Esophagus squamous epithelium (tissue), 5 donors: Measurements from ENCODE around the gene KCNMB2. TPM values are rescaled to one million over a fixed set of nuclear protein-coding genes. Genes with fewer than 3 reads are reported as not detected.

Experiments
- DNase-seq: peaks from one replicate; lab custom pipeline; 2025; lab: John Stamatoyannopoulos, UW
- H3K27ac ChIP-seq, 4 donors: fragments of 200-600 bp; sonication (generic); one replicate each; pipeline ENCODE4 v1.5.1; 2016 to 2019; ENCODE audit warnings: mild to moderate bottlenecking in 1 of 4
- H3K27me3 ChIP-seq, 4 donors: fragments of 200-600 bp; sonication (generic); 1 replicate in 3 of 4; 2 replicates in 1 of 4; pipeline versions ENCODE4 v1.5.1 to v1.6.0; 2017 to 2021; ENCODE audit warnings: antibody characterized with exemption in 1 of 4
- H3K36me3 ChIP-seq, 3 donors: fragments of 200-600 bp; sonication (generic); one replicate each; pipeline ENCODE4 v1.5.1; 2016 to 2019
- H3K4me1 ChIP-seq, 3 donors: fragments of 200-600 bp; sonication (generic); one replicate each; pipeline ENCODE4 v1.5.1; 2017 to 2019
- H3K4me3 ChIP-seq, 4 donors: fragments of 200-600 bp; sonication (generic); 1 replicate in 3 of 4; 2 replicates in 1 of 4; pipeline ENCODE4 v1.5.1; 2016 to 2019; ENCODE audit warnings: mild to moderate bottlenecking in 2 of 4, moderate library complexity in 1 of 4
- H3K9me3 ChIP-seq, 3 donors: fragments of 200-600 bp; sonication (generic); one replicate each; pipeline ENCODE4 v1.5.1; 2016 to 2019
- CTCF ChIP-seq, 6 experiments: fragments of 450-650 bp in 4 of 6; fragments of 200-600 bp in 2 of 6; sonication (generic) in 2 of 6; IDR thresholded peaks; one replicate each; pipeline ENCODE4 v1.5.1; 2016 to 2019; ENCODE audit warnings: antibody characterized with exemption in 6 of 6, mild to moderate bottlenecking in 4 of 6, moderate library complexity in 4 of 6
- POLR2A ChIP-seq, 4 donors: fragments of 450-650 bp; IDR thresholded peaks; one replicate each; pipeline ENCODE4 v1.6.1; 2017; ENCODE audit warnings: antibody characterized with exemption in 4 of 4, mild to moderate bottlenecking in 4 of 4, moderate library complexity in 3 of 4
- WGBS, 2 donors: methylation state at CpG; one replicate each; pipeline ENCODE4 v1.1.5; 2018; 5-methylcytosine and 5-hydroxymethylcytosine counted together
- intact Hi-C: fragments of 100-400 bp; cut with DNase I; formaldehyde crosslinking; loops from one replicate; pipeline ENCODE4 v1.15.0; 2022
- total RNA-seq, 4 donors: library from RNA; depleted of rRNA; stranded (reverse); fragments of >200 nt; gene quantifications; one replicate each; pipeline ENCODE4 v1.1.0, GENCODE V29; 2016
- donor health status: DM: yes; HTN: yes; CAD: no.

KCNMB2 gene
- total RNA-seq, 4 donors from 2014 or later = 0.19 TPM; not detected in 3

- Histone ChIP-seq H3K27me3 (no peaks in the 10 kb centered on the region), H3K4me3 (no peak overlapping the region), H3K4me1 (peaks cover 0 to 14% (median 0%) of the 10 kb centered on the region in 3 donors), H3K27ac (no peak overlapping the region), H3K9me3 (no peaks in the 10 kb centered on the region), H3K36me3 (no peaks in the 10 kb centered on the region)
- no peak for DNase-seq
- 21 to 58% methylated on average over 3 of the region's 3 CpGs for WGBS, 2 donors
- intact Hi-C loops = no loop called here
- TF ChIP-seq CTCF (IDR thresholded peaks at IDR 0.05) (no peak), POLR2A (IDR thresholded peaks at IDR 0.05) (no peak)
Observed at GRCh38 chr3:178623666-178624255, 87.5 kb downstream of the KCNMB2 start.

GRCh38 chr3:178624276-178624675 lies 88.0 kb downstream of the KCNMB2 start:
- H3K27me3 ChIP-seq = no peaks in the 10 kb centered on the region
- peaks cover 0 to 12% (median 0%) of the 10 kb centered on the region in 3 donors for H3K4me1 ChIP-seq
- no peak for DNase-seq
- no peak for TF ChIP-seq CTCF (IDR thresholded peaks at IDR 0.05)
- no peak for TF ChIP-seq POLR2A (IDR thresholded peaks at IDR 0.05)
- H3K9me3 ChIP-seq = no peaks in the 10 kb centered on the region
- no peak overlapping the region for H3K27ac ChIP-seq
- intact Hi-C loops = no loop called here
- no peaks in the 10 kb centered on the region for H3K36me3 ChIP-seq
- no peak overlapping the region for H3K4me3 ChIP-seq

GRCh38 chr3:178625053-178625600 lies 88.9 kb downstream of the KCNMB2 start:
- Histone ChIP-seq H3K27me3 (no peaks in the 10 kb centered on the region), H3K4me1 (peaks cover 0 to 12% (median 0%) of the 10 kb centered on the region in 3 donors), H3K36me3 (no peaks in the 10 kb centered on the region), H3K27ac (no peak overlapping the region), H3K9me3 (no peaks in the 10 kb centered on the region), H3K4me3 (no peak overlapping the region)
- 90% methylated on average over 2 of the region's 7 CpGs; no CpG with 5 or more reads in 1 of the 2 donors for WGBS, 2 donors
- no peak for DNase-seq
- intact Hi-C loops = no loop called here
- no peak for TF ChIP-seq POLR2A (IDR thresholded peaks at IDR 0.05)
- no peak for TF ChIP-seq CTCF (IDR thresholded peaks at IDR 0.05)

- intact Hi-C loops = no loop called here
- peaks cover 0 to 10% (median 0%) of the 10 kb centered on the region in 3 donors for H3K4me1 ChIP-seq
- no peak overlapping the region for H3K4me3 ChIP-seq
- H3K36me3 ChIP-seq = no peaks in the 10 kb centered on the region
- no peak overlapping the region for H3K27ac ChIP-seq
- no peaks in the 10 kb centered on the region for H3K27me3 ChIP-seq
- DNase-seq = no peak
- no peaks in the 10 kb centered on the region for H3K9me3 ChIP-seq
- TF ChIP-seq CTCF (IDR thresholded peaks at IDR 0.05) = no peak
- no peak for TF ChIP-seq POLR2A (IDR thresholded peaks at IDR 0.05)
Observed at GRCh38 chr3:178628037-178628436, 91.8 kb downstream of the KCNMB2 start.

GRCh38 chr3:178629430-178630178 lies 93.4 kb downstream of the KCNMB2 start:
- WGBS, 2 donors = 83 to 94% methylated on average over 2 of the region's 2 CpGs
- intact Hi-C loops = no loop called here
- no peak overlapping the region for H3K27ac ChIP-seq
- H3K4me3 ChIP-seq = no peak overlapping the region
- H3K4me1 ChIP-seq = no peaks in the 10 kb centered on the region
- TF ChIP-seq CTCF (IDR thresholded peaks at IDR 0.05) (no peak), POLR2A (IDR thresholded peaks at IDR 0.05) (no peak)
- no peak for DNase-seq
- no peaks in the 10 kb centered on the region for H3K27me3 ChIP-seq
- H3K36me3 ChIP-seq = no peaks in the 10 kb centered on the region
- H3K9me3 ChIP-seq = no peaks in the 10 kb centered on the region
